PC-9 (cell line): Measurements from ENCODE around the gene IRF4.

ENCODE experiments used
- CTCF ChIP-seq: fragments of 200-600 bp; sonication (generic); conservative IDR thresholded peaks from 2 replicates; pipeline ENCODE4 v1.6.1; 2017; ENCODE audit warnings: mixed run types, antibody characterized with exemption, mild to moderate bottlenecking, moderate library complexity
- EZH2 ChIP-seq: fragments of 200-600 bp; sonication (generic); IDR thresholded peaks from 2 replicates; pipeline ENCODE4 v1.8.0; 2017; ENCODE audit warnings: antibody characterized with exemption, low read depth

- TF ChIP-seq CTCF, result no peak
- no peak for TF ChIP-seq EZH2
Observed at GRCh38 chr6:367298-367794, 24.2 kb upstream of the IRF4 start.
